HG03432 (cell line): Measurements from ENCODE around the gene FSIP1.

ENCODE experiments used
- ATAC-seq: cut with Tn5 transposase; IDR thresholded peaks from one replicate; pipeline ENCODE4 v1.9.1; 2021; ENCODE audit warnings: mild to moderate bottlenecking, moderate library complexity; ENCODE audit not compliant: unreplicated experiment

The FSIP1 gene

GRCh38 chr15:39690881-39691634, 91.6 kb downstream of the FSIP1 start:
- no peak for ATAC-seq

- ATAC-seq = no peak
Measured at GRCh38 chr15:39687965-39688364, 94.7 kb downstream of the FSIP1 start.

- peak; percentile 42 for ATAC-seq
Measured at GRCh38 chr15:39685999-39686613, 96.5 kb downstream of the FSIP1 start.

- no peak for ATAC-seq
Measured at GRCh38 chr15:39685367-39685766, 97.3 kb downstream of the FSIP1 start.

- no peak for ATAC-seq
Measured at GRCh38 chr15:39684233-39684632, 98.4 kb downstream of the FSIP1 start.

GRCh38 chr15:39682366-39682765, 100.3 kb downstream of the FSIP1 start:
- no peak for ATAC-seq

GRCh38 chr15:39680868-39681267, 101.8 kb downstream of the FSIP1 start:
- no peak for ATAC-seq

- no peak for ATAC-seq
Measured at GRCh38 chr15:39672666-39673065, 110.0 kb downstream of the FSIP1 start.

- no peak for ATAC-seq
Measured at GRCh38 chr15:39672184-39672583, 110.5 kb downstream of the FSIP1 start.

- ATAC-seq = no peak
Measured at GRCh38 chr15:39670687-39671086, 112.0 kb downstream of the FSIP1 start.

- ATAC-seq = no peak
Measured at GRCh38 chr15:39669661-39670060, 113.0 kb downstream of the FSIP1 start.

- no peak for ATAC-seq
Measured at GRCh38 chr15:39669241-39669640, 113.4 kb downstream of the FSIP1 start.

GRCh38 chr15:39668457-39668856, 114.2 kb downstream of the FSIP1 start:
- no peak for ATAC-seq

GRCh38 chr15:39667382-39668127, 115.1 kb downstream of the FSIP1 start:
- no peak for ATAC-seq

GRCh38 chr15:39666677-39667076, 116.0 kb downstream of the FSIP1 start:
- ATAC-seq = no peak

GRCh38 chr15:39665629-39666250, 116.9 kb downstream of the FSIP1 start:
- no peak for ATAC-seq

- no peak for ATAC-seq
Measured at GRCh38 chr15:39663704-39664250, 118.9 kb downstream of the FSIP1 start.

- no peak for ATAC-seq
Measured at GRCh38 chr15:39661776-39662175, 120.9 kb downstream of the FSIP1 start.

GRCh38 chr15:39658740-39659139, 123.9 kb downstream of the FSIP1 start:
- no peak for ATAC-seq

GRCh38 chr15:39657668-39658067, 125.0 kb downstream of the FSIP1 start:
- no peak for ATAC-seq

GRCh38 chr15:39657181-39657580, 125.5 kb downstream of the FSIP1 start:
- ATAC-seq = no peak
